Measurements from ENCODE around the gene SWSAP1. TPM values are rescaled to one million over a fixed set of nuclear protein-coding genes. Genes with fewer than 3 reads are reported as not detected.

Gene SWSAP1
- total RNA-seq, 1 donor from 2014 or later = 1.0 TPM

- DNase-seq (ENCODE audit: low spot score) = no peak
- Mint-ChIP-seq H3K36me3 (no peaks in the 10 kb centered on the region), H3K4me1 (peaks cover 35% of the 10 kb centered on the region), H3K27ac (no peak overlapping the region), H3K9me3 (no peaks in the 10 kb centered on the region), H3K27me3 (ENCODE audit: insufficient read depth, low read depth) (peaks cover 6% of the 10 kb centered on the region), H3K4me3 (no peak overlapping the region)
- Histone ChIP-seq H3K27ac (no peak overlapping the region), H3K4me1 (no peaks in the 10 kb centered on the region), H3K79me2 (ENCODE audit: low read depth) (no peaks in the 10 kb centered on the region), H2AFZ (replicated peaks) (no peak overlapping the region), H4K20me1 (ENCODE audit: low read depth) (no peaks in the 10 kb centered on the region), H3K9ac (no peak overlapping the region), H3K4me3 (no peak overlapping the region), H3K4me2 (no peak overlapping the region), H3F3A (ENCODE audit: low read depth) (peaks cover 5% of the 10 kb centered on the region), H3K9me3 (ENCODE audit: low read depth) (no peaks in the 10 kb centered on the region), H3K27me3 (peaks cover 14% of the 10 kb centered on the region), H3K36me3 (no peaks in the 10 kb centered on the region)
- no peak for TF ChIP-seq EZH2 (IDR thresholded peaks at IDR 0.05)
- no peak for TF ChIP-seq EZH2phosphoT487 (IDR thresholded peaks at IDR 0.05)
- TF ChIP-seq CTCF (IDR thresholded peaks at IDR 0.05) = no peak
These were observed 32.0 kb upstream of the SWSAP1 start for GRCh38 chr19:11342429-11342828.

- Histone ChIP-seq H3K4me3 (peak overlapping the region; percentile 82), H3K27me3 (no peaks in the 10 kb centered on the region), H3K9me3 (ENCODE audit: low read depth) (no peaks in the 10 kb centered on the region), H3K4me2 (peak overlapping the region; percentile 76), H3F3A (ENCODE audit: low read depth) (peaks cover 5% of the 10 kb centered on the region), H4K20me1 (ENCODE audit: low read depth) (no peaks in the 10 kb centered on the region), H3K4me1 (no peaks in the 10 kb centered on the region), H3K79me2 (ENCODE audit: low read depth) (no peaks in the 10 kb centered on the region), H3K27ac (no peak overlapping the region), H3K9ac (no peak overlapping the region), H3K36me3 (no peaks in the 10 kb centered on the region), H2AFZ (replicated peaks) (no peak overlapping the region)
- TF ChIP-seq EZH2phosphoT487 (IDR thresholded peaks at IDR 0.05) (no peak), EZH2 (IDR thresholded peaks at IDR 0.05) (no peak), CTCF (IDR thresholded peaks at IDR 0.05) (no peak)
- no peak for DNase-seq (ENCODE audit: low spot score)
- peaks cover 3% of the 10 kb centered on the region for H3K27me3 Mint-ChIP-seq (ENCODE audit: insufficient read depth, low read depth)
- peak overlapping the region; percentile 90 for H3K4me3 Mint-ChIP-seq
- peaks cover 22% of the 10 kb centered on the region for H3K4me1 Mint-ChIP-seq
- peak overlapping the region; percentile 24 for H3K27ac Mint-ChIP-seq
- no peaks in the 10 kb centered on the region for H3K36me3 Mint-ChIP-seq
- H3K9me3 Mint-ChIP-seq = peaks cover 7% of the 10 kb centered on the region
These were observed 29.2 kb upstream of the SWSAP1 start for GRCh38 chr19:11345122-11345803.

- H3K36me3 Mint-ChIP-seq = no peaks in the 10 kb centered on the region
- peaks cover 22% of the 10 kb centered on the region for H3K4me1 Mint-ChIP-seq
- H3K9me3 Mint-ChIP-seq = peaks cover 7% of the 10 kb centered on the region
- no peaks in the 10 kb centered on the region for H3K36me3 ChIP-seq
- H3K4me3 ChIP-seq = peak within 1 kb of the TSS; percentile 82
- no peaks in the 10 kb centered on the region for H3K79me2 ChIP-seq (ENCODE audit: low read depth)
- DNase-seq (ENCODE audit: low spot score) = peak; percentile 100
- H4K20me1 ChIP-seq (ENCODE audit: low read depth) = no peaks in the 10 kb centered on the region
- peaks cover 5% of the 10 kb centered on the region for H3F3A ChIP-seq (ENCODE audit: low read depth)
- H3K27me3 Mint-ChIP-seq (ENCODE audit: insufficient read depth, low read depth) = peaks cover 4% of the 10 kb centered on the region
- peak within 1 kb of the TSS; percentile 83 for H2AFZ ChIP-seq (replicated peaks)
- no peaks in the 10 kb centered on the region for H3K4me1 ChIP-seq
- peak within 1 kb of the TSS; percentile 54 for H3K9ac ChIP-seq
- H3K27ac Mint-ChIP-seq = peak within 1 kb of the TSS; percentile 89
- no peak within 1 kb of the TSS for H3K27ac ChIP-seq
- no peaks in the 10 kb centered on the region for H3K27me3 ChIP-seq
- H3K9me3 ChIP-seq (ENCODE audit: low read depth) = no peaks in the 10 kb centered on the region
- TF ChIP-seq EZH2 (IDR thresholded peaks at IDR 0.05) = no peak
- peak; percentile 7 for TF ChIP-seq CTCF (IDR thresholded peaks at IDR 0.05)
- no peak for TF ChIP-seq EZH2phosphoT487 (IDR thresholded peaks at IDR 0.05)
- H3K4me2 ChIP-seq = peak within 1 kb of the TSS; percentile 76
- peak within 1 kb of the TSS; percentile 90 for H3K4me3 Mint-ChIP-seq
These were observed 28.1 kb upstream of the SWSAP1 start, which contains the start of the genes CCDC159 and TMEM205 for GRCh38 chr19:11346104-11346940. CCDC159 (plus strand) TSS chr19:11346519; CDS start chr19:11346607, 88 bp downstream. TMEM205 (minus strand) TSS chr19:11346268; CDS start chr19:11345619, 649 bp downstream.
